IPS-NIHi7 (cell line): ENCODE results near the gene CLDN20.
A peak's percentile ranks its signal among the peaks of the same experiment; 100 is the strongest.
"Not testable (repeated sequence)": the region's sequence is repeated elsewhere in the genome, so short reads cannot be mapped to it uniquely, and the experiment has no call there.

Experiments
- DNase-seq: peaks from one replicate; pipeline ENCODE4 v3.0.0; 2012; ENCODE audit warnings: mixed read lengths; ENCODE audit errors: extremely low spot score

Gene CLDN20

GRCh38 chr6:155311583-155311982 lies 47.8 kb downstream of the CLDN20 start:
- no peak for DNase-seq

- DNase-seq: not testable (repeated sequence)
These were observed 49.1 kb downstream of the CLDN20 start for GRCh38 chr6:155312950-155313349.

DNA sequence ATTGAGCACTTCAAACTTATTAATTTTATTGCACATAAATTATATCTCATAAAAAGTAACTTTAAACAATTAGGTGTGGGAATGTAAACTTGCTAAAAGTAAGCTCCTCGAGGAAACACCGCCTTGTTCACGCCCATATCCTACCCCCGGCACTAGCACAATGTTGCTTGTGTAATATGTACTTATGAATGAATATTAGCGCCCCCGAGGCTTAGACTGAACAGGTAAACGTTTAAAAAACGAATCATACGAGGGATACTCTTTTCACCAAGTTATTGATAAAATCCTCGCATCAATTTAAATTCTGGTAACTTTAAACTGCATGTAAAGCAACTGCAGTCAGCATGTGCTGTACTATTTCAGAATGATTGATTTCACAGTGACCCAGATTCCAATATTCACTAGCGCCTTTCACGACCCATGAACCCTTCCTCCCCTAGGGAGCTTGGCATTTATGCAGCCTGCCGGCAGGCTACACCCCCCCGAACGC lies 49.8 kb downstream of the CLDN20 start:
- no peak for DNase-seq

DNA sequence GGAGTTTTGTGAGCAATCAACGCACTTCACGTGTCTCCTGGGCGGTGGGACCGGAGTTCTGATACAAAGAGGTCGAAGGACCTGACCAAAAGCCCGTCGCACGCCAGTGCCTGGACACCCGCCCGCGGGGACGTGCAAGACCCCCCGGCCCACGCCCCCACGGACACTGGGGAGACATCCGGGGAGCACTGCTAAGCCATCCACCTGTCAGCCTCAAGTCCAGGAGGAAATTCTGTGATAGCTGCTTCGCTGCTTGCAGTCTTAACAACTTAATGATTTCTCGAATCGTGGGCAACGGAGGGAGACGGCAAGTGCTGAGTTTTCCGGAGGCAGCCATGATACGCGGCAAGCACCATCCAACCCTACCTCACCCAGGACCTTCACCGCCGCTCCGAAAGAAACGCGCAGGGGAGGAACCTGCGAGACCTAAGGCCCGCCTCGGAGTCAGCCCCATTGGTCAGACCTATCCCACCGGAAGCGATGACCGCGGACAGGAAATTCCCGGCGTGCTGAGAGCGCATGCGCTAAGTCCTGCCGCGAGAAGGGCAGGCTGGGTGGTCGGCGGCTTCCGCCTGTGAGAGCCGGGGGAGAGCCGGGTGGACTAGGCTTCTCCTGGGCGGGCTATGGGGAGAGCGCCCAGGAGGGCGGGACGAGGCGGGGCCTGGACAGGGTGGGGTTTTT lies 50.4 kb downstream of the CLDN20 start, which contains the start of gene TFB1M:
Gene TFB1M (minus strand): TSS at position 393 of the 681 bp plus-strand sequence. CDS start 56 bp downstream, at position 337.
- peak; percentile 94 for DNase-seq

GRCh38 chr6:155314773-155315515 lies 51.1 kb downstream of the CLDN20 start:
- DNase-seq: no peak

DNA sequence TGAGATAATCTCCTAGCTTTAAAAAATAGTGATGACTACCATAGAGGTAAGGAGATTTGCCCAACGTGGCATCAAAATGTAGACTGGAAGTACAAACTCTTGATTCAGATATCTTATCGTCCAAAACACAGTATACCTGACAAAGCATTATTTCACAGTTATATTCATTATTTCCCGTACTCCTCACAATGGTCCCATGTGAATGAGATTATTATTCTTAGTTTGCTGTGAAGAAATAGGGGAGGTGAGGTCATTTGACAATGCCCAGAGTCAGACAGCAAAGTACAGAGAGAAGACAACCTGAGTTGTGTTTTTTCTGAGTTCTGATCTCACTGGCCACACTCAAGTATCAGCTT lies 51.7 kb downstream of the CLDN20 start:
- DNase-seq: no peak

- no peak for DNase-seq
These were observed 52.6 kb downstream of the CLDN20 start for GRCh38 chr6:155316419-155316818.

DNA sequence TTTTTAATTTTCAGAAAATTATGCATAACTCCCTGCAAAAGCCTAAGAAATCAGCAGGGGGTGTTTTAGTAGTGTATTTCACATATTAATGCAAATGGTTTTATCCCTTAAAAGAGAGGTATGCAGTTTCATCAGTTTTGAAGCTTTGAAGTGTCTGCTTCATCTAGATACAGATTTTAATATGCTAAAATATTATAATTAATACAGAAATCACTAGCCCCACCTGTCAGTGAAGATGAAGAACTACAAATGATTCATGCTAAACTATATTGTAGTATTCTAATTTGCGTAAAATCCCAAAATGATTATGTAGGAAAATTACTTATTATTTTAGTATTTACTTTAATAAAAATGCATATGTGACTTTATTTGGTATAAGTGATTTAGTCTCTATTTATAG lies 53.4 kb downstream of the CLDN20 start:
- DNase-seq: no peak

DNA sequence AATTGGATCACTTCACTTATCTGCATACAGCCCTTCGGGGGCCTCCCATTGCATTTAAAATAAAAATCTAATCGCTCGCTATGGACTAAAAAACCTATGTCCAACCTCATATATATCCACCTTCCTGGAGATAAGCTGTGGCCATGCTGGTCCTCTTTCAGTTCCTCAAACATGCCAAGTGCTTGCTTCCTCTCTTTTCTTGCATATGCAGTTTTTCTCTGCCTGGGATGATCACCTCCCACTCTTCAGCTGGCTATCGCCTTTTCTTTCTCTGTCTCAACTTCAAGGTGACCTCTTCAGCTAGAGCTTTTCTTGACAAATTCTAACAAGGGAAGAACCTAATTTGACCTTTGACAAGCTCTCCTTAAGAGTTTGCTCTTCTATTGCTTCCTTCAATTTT lies 56.1 kb downstream of the CLDN20 start:
- no peak for DNase-seq

GRCh38 chr6:155324172-155324571 lies 60.4 kb downstream of the CLDN20 start:
- no peak for DNase-seq

DNA sequence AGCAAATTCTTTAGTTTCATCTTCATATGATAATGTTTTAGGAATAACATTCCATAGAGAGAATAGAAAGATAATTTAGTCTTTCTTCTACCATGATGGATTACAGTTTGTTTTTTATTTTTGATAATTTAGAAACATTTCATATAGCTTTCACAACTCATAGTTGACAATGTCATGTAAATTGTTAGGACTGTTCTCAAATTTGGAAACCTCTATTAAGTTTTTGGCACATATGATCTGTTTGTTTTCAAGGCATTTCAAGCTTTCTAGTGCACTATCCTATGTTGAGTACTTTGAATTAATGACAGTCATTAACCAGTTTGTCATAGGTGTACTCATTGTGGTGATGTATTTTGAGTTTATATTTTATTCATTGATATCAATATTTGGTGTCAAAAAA lies 61.2 kb downstream of the CLDN20 start:
- no peak for DNase-seq

- peak; percentile 8 for DNase-seq
These were observed 62.1 kb downstream of the CLDN20 start for GRCh38 chr6:155325700-155326516.
